Sigmoid colon (tissue), 4 donors: ENCODE results near the gene ZBTB34.

Experiments used
- POLR2AphosphoS5 ChIP-seq, 4 donors: sonication (generic); formaldehyde crosslinking; IDR thresholded peaks; one replicate each; pipeline ENCODE4 v1.6.1; 2017; ENCODE audit warnings: antibody characterized with exemption in 4 of 4
- TF ChIP-seq, protein P1 (sequence below), 4 experiments: fragments of 450-650 bp in 3 of 4; fragments of 200-600 bp in 1 of 4; IDR thresholded peaks; one replicate each; pipeline ENCODE4 v1.5.1; 2016 to 2019; ENCODE audit warnings: antibody characterized with exemption in 4 of 4, mild to moderate bottlenecking in 3 of 4, moderate library complexity in 2 of 4

DNA sequence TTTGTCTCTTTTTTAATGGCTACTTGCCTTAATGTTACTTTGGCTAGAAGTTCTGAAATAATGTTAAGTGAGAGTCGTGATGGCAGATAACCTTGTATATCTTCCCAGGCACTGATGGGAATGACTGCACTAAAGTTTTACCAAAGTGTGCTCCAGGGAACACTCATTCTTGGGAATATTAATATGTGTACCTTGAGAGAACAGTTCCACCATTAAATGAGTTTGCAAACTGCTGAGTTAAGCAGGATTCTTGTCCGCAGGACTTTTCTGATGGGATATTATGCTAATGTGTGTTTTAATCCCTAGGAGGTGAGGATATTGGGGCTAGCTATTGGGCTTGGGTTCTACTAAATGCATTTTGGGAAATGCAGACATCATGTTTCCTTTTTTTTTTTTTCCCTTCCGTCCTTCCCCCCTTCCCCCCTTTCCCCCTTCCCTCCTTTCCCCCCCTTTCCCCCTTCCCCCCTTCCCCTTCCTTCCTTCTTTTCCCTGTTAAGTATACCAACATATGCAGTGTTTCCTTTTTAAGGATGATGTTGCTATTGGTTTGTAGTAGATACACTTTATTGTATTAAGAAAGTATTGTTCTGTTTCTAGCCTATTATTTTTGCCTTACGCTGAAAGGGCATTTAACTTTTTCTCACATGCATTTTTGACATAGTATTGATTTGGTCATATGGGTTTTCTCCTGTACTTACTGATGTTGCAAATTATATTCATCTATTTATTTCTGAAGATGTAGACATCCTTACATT lies 15.5 kb downstream of the ZBTB34 start:
- no peak for TF ChIP-seq POLR2AphosphoS5 (IDR thresholded peaks at IDR 0.05)
- TF ChIP-seq, protein P1, sequence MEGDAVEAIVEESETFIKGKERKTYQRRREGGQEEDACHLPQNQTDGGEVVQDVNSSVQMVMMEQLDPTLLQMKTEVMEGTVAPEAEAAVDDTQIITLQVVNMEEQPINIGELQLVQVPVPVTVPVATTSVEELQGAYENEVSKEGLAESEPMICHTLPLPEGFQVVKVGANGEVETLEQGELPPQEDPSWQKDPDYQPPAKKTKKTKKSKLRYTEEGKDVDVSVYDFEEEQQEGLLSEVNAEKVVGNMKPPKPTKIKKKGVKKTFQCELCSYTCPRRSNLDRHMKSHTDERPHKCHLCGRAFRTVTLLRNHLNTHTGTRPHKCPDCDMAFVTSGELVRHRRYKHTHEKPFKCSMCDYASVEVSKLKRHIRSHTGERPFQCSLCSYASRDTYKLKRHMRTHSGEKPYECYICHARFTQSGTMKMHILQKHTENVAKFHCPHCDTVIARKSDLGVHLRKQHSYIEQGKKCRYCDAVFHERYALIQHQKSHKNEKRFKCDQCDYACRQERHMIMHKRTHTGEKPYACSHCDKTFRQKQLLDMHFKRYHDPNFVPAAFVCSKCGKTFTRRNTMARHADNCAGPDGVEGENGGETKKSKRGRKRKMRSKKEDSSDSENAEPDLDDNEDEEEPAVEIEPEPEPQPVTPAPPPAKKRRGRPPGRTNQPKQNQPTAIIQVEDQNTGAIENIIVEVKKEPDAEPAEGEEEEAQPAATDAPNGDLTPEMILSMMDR (IDR thresholded peaks at IDR 0.05) = no peak
